HT-29 (cell line): ENCODE results near the gene ASB15. TPM values are rescaled to one million over a fixed set of nuclear protein-coding genes. Genes with fewer than 3 reads are reported as not detected.

Source experiments
- DNase-seq: peaks from one replicate; pipeline ENCODE4 v3.0.0-alpha.2; 2015; ENCODE audit warnings: low spot score
- total RNA-seq: library from RNA; depleted of rRNA; stranded (reverse); fragments of >200 nt; shearing (Covaris generic); gene quantifications from 2 replicates; pipeline ENCODE4 v1.2.3, GENCODE V29; 2014; rRNA removed

Gene ASB15
- total RNA-seq, 1 experiment from 2014 or later = not detected

DNA sequence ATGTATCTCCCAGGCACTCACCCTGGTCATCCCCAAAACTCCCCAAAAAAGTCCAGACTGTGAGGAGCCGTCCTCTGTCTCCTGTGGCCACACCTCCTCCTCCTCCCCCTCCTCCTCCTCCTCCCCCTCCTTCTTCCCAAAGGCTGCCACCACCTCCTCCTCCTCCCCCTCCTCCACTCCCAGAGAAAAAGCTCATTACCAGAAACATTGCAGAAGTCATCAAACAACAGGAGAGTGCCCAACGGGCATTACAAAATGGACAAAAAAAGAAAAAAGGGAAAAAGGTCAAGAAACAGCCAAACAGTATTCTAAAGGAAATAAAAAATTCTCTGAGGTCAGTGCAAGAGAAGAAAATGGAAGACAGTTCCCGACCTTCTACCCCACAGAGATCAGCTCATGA is 61.1 kb downstream of the ASB15 start:
- DNase-seq = no peak

DNA sequence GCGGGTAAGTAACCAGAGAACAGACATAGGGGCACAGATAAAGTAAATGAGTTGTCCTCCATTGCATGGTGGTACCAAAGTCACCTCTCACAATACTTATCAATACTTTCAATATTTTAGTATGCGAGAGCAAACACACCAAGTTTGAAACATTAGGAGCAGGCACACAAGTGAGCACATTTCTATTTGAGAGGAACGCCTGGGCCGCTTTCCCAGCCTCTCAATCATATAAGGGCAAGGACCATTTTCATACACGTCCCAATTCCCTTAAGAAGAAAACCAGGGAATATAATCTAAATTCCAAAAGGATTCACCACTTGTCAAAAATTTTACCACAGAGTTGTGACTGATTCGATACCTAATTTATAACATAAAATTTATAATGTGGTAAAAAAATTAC is 61.6 kb downstream of the ASB15 start:
- DNase-seq = no peak

DNA sequence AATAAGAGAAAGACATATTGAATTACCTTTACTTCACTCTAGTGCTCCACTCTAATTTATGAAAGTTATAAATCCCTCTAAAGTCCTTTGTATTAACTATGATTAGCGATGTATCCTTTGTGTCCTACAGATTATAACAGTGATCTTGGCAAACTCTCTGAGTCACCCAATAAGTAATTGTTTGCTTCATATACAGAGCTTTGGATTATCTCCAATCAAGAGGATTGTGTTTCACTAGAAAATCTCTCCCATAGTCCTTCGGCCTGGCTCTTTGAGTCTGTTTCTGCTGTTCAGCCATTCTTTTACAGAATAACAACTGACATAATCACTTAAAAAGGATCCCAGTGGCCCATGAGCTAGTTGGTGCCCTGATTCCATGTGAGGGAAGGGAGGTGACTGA is 63.5 kb downstream of the ASB15 start:
- no peak for DNase-seq

DNA sequence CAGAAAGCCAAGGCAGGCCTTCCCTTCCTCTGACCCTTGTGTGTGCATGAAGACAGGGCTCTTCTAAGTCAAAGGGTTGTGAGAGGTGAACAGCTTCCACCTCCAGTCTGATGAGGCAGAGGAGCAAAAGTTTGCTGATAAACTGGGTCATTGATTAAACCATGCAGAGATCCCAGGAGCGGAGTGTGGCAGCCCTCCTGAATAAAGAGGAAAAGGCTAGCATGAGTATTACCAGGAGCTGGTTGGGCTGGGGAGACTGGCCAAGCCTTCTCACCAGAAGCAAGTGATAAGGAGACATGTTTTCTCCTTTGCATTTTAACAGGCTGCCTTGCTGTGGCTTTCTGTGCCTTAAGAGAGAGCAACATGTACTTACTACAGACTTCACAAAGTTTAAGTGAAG is 64.3 kb downstream of the ASB15 start:
- no peak for DNase-seq

DNA sequence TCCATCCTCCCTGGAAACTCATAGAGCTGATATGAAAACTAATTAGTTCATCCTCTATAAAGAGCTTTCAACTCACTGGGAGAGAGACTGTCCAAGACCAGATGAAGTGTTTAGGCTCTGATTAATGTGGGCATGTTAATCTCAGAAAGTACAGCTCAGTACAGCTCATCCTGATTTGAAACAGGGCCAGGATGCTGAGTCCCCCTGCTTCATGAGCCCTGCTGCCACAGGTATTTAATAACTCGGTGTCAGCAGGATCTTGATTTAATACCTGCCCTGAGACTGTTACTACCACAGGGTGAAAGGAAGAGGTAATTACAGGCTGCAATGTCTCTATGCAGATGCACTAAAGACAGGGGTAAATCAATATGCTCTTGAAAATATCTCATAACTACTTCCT is 64.9 kb downstream of the ASB15 start:
- no peak for DNase-seq

DNA sequence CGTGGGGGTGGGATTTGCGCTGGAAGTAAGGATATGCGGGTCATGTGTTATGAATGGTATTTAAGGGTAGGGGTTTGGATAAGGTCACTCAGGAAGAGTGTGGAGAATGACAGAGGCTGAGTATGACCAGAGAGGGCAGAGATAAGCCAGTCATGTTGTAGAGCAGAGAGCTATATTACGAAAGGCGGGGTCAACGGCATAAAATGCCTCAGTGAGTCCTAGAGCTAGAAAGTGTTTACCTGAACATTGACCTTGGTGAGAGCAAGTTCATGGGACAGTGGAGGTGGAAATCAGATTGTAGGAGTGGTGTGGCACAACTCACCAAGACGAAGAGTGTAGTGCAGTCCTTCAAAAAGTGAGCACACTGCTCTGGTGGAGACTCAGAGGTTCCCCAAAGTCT is 67.9 kb downstream of the ASB15 start:
- DNase-seq = no peak

DNA sequence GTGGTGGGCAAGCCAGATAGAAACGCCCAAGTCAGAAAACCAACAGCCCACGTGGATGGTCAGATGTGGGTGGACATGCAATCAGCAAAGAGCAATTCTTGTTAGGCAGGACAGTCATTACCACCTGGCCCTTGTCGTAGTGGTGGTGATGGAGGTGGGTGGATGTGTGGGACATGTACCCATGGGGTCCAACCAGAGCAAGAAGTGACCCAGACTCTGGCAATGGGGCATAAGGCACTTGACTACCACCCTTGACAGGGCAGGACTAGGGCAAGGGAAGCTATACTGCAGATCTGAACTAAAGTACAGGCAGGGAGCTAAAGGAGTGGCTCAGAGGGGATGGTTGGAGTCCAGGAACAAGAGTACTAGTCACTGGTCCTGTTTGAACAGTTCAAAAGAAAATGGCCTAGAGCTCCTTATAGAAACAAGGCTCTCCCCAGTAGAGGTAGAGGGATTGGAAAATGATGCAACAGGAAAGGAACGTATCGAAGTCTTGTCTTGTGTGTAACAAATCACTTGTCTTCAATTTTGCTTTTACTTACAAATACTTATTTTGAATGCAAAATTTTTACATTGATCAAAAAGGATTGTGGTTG is 71.6 kb downstream of the ASB15 start:
- no peak for DNase-seq

DNA sequence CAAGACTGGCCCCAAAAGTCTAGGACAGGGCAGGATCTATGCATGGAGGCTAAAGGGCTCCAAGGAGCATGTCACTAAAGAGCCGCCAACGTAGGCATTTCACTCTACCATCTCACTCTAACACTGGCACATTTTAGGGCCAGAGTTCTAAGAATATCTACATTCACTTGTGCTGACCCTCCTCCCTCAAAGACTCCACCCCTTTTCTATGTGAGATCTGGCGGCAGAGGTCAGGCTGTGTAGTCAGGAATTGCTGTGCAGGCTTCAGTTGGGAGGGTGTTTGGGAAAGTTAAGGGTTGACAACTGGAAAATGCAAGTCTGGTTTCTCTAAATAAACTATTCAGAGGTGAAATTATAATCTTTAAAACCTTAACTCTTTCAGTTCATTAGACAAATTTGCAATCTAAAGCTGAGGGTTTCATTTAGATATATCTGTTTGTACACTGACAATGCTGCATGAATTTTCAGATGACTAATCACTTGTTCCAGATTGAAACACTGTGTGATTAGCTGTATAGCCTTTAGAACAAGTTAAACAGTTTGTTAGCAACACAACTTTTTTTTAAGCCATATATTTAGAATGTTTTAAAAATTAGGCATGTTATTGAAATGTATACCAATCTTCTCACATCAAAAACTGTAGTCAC is 72.3 kb downstream of the ASB15 start:
- DNase-seq = no peak

DNA sequence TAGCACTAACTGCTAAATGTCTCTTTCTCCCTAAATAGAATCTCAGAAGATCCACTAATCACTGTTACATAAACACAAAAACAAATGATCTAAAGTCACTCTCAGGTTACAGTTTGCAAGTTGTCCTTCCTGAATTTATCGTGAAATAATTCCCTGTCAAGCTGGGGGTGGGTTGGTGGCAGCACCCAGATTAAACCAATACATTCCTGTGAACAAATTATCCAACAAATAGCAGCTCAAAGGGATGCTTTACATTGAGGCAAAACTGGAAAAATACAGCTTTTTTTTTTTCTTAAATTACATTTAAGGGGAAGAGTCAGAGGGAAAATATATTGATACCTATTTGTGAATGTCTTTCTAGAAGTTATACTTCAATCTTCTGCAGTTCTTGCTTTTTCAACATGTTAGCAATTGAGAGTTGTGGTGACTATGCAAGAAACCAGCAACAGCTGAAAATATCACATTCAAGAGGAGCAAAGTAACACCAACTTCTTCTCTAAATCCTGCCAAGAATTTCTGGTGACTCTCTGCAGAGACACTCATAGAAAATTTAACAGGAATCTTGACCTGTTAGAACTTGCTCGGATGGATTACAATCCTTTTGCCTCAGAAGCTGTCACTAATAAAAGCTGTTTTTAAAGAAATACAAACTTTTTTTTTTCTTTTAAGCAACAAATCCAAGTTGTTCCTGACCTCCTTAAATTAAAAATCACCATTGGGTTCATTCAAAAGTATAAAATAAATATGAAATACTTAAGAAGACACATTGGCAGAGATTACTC is 73.0 kb downstream of the ASB15 start:
- no peak for DNase-seq

DNA sequence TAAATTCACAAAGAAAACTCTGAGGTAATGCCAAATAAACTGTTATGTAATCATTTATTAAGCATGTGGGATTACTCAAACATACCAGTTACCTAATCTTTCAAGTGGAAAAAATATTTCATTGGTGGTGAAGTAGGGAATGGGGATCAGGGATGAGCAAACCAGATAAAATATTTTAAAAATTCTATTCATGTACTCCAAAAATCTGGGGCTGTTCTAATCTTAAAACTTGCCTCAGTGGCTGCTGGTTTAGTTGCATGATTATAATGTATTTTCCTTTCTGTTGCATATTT is 73.5 kb downstream of the ASB15 start:
- no peak for DNase-seq

DNA sequence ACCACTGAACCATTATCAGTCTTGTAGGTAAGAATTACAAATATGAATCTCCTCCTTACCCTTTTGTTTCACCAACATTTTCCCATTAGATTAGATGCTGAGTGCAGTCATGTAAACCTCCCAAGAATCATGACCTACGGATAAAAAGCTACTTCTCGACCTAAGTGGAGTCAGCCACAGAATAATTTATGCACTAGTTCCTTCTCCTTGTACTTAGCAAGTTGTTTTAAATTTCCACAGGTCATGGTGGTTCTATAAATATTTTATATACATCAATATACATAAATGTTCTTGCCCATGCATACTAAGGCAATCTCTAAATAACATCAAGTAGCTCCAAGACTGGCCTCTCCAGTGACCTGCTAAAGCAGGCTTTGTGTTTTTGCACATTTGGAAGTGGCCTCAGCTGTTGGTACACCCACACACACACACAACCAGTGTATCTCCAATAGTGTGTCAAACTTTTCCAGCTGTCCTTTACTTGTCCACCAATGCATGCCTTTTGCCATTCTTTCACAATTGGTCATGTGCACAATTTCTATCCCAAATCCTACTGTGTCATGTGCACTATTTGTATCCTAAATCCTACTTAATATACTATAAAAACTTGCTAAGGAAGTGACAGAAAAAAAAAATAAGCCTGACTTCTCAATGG is 75.6 kb downstream of the ASB15 start:
- no peak for DNase-seq

DNA sequence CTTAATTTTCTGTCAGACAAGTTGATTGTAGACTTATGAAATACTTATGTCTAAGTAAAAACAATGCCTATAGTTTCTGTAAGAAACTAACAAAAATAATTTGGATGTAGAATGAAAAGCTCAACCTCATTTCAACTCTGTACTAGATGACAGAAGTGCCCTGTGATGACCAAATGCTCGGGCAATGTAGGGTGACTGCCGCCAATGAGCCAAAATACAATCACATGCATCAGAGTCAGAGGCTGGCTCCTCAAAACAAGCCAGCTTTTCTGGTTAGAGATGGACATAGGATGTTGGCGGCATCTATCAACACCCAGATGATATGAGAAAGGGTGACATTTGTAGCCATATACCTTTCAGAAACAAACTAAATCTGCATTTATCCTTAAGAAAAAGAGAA is 78.0 kb downstream of the ASB15 start:
- no peak for DNase-seq

DNA sequence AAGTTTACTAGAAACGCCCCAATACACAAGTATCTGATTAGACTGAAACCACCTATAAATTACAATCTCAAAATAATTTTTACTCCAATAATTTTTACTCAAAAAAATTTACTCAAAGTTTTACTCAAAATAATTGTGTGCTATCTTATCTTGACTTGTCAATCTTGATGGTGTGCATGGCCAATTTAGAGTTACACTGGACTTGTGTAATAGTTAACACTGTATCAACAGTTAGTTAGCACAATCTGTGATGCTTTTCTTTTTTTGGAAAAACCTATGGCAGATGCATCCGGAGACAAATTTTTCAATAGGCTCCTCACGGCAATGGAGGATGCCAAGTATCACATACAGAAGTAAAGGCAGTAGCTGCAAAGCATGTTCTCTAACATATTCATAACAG is 79.0 kb downstream of the ASB15 start:
- DNase-seq = no peak

DNA sequence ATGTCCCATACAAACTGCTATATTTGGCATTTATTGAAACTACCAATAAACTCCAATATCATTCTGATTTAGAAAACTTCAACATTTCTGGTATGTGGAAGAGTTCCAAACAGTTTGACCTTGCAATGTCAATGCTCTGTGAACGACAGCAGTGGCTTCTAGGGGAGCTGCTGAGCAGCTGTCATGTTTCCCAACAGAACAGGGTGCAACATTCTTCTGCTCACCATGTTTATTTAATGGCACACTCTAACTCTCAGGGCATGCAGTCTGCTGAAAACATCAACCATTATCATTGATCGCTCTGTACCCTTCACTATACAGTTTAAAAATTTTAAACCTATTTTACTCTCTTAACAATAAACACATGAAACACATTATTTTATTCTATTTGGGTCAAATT is 79.9 kb downstream of the ASB15 start:
- DNase-seq = no peak

DNA sequence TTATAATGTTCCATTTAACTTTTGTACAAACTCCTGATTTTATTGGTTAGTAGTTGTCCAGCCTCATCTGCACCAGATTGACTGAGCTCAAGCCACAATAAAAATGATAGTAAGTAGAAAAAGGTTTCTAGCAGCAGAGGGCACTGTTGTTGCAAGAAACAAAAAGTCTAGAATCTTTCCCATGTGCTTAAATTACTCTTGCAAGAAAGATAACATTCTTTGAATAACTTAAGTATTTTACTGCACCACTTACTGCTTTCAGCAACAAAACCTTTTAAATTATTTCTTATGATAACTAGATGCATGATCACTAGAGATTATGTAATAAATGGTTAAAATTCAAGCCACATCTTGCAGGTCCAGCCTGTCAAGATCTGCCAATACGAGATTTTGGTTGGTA is 81.1 kb downstream of the ASB15 start:
- DNase-seq = peak; percentile 84

DNA sequence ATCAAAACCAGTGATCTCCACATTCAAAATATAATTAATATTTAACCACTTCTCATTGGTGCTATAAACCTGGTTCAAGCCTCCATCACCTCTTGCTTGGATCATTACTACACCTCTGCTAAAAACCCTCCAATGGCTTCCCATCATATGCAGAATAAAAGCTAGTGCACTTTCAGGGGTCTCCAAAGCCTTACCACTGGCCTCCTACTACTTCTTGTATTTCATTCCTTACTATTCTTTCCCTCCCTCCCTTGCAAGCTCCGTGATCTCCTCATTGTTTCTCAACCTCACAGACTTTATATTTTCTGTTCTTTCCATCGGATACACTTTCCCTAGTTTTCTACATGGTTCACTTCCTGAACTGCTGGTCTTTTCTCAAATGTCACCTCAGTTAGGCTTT is 85.5 kb downstream of the ASB15 start:
- DNase-seq = no peak

DNA sequence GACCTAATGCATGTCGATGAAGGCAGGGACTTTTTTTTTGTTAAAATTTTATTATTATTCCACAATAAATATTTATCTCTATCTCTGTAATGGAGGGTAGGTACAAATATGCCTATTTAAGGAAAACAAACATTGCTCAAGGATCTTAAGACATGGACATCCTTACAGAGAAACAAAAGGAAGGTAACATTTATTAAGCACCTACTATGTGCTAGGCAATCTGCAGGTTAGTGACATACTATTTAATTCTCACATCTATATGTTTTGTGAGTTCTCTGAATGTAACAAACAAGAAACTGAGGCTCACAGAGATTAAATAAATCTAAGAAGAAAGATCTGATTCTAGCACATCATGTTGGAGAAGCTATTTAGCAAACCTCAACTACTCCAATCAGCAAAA is 86.1 kb downstream of the ASB15 start:
- DNase-seq = no peak

Other genes starting within 250 kb of the ASB15 start
- 0.05 and 0.50 TPM in 2 replicates for gene IQUB, start 67.2 kb upstream of the ASB15 start, total RNA-seq
- 16.3 and 19.2 TPM in 2 replicates for gene NDUFA5, start 44.0 kb upstream of the ASB15 start, total RNA-seq
- gene LMOD2, start 54.0 kb downstream of the ASB15 start, total RNA-seq = not detected in 2 replicates
- gene WASL, start 147.2 kb downstream of the ASB15 start, total RNA-seq = 8.9 and 9.7 TPM in 2 replicates
- 0.79 and 2.8 TPM in 2 replicates for gene HYAL4, start 243.3 kb downstream of the ASB15 start, total RNA-seq